A549 (cell line): ENCODE measurements around the gene TP53BP2.

ENCODE experiments used
- CHD2 ChIP-seq: fragments of 150-350 bp; IDR thresholded peaks from 2 replicates; pipeline ENCODE4 v1.6.1; 2014; ENCODE audit warnings: low read length; ENCODE audit not compliant: partially characterized antibody
- ESRRA ChIP-seq: fragments of 150-350 bp; IDR thresholded peaks from 2 replicates; pipeline ENCODE4 v1.6.1; 2014; ENCODE audit warnings: mild to moderate bottlenecking, low read length, borderline replicate concordance
- SREBF2 ChIP-seq: fragments of 450-650 bp; IDR thresholded peaks from 2 replicates; pipeline ENCODE4 v1.6.1; 2014; ENCODE audit warnings: mild to moderate bottlenecking, moderate library complexity
- TF ChIP-seq, protein P1 (sequence below): fragments of >200 bp; sonication (Bioruptor Twin); formaldehyde crosslinking; IDR thresholded peaks from 3 replicates; pipeline ENCODE4 v1.5.1; 2016

DNA sequence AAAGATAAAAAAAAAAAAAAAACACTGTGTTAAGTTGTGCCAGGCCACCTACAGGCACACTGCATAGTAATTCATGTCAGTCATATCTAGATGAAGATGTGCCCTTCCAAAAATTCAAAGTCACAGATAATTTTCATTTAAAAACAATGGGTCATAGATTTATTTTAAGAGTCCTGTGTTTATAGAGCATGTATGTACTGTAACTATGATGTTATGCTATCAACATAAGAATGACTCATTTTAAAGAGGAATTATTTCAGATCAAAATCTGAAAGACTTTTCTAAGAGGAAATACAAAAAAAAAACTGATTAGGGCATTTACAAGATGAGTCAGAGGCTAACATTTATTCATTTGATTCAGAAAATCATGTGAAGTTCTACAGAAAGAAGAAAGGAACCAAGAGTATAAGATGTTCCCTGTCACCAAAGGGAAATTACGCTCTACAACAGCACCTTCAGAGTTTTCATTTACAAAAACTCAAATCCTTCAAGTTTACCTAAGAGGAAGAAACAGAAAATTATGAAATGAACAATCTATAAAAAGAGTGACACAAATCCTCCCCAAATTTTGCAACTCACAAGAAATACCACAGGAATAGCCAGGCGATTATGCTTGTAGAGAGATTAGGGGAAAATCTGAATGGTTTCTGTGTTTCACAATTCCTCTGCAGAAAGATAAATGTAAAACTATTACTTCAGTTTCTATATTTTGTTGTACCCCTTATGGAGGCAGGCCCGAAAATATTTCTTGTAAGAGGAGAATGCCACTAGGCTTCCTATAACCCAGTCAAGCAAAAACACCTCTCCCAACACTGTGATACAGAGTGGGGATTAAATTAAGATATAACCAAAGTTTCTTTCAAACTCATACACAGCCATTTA is 13.8 kb downstream of the TP53BP2 start:
- TF ChIP-seq, protein P1, sequence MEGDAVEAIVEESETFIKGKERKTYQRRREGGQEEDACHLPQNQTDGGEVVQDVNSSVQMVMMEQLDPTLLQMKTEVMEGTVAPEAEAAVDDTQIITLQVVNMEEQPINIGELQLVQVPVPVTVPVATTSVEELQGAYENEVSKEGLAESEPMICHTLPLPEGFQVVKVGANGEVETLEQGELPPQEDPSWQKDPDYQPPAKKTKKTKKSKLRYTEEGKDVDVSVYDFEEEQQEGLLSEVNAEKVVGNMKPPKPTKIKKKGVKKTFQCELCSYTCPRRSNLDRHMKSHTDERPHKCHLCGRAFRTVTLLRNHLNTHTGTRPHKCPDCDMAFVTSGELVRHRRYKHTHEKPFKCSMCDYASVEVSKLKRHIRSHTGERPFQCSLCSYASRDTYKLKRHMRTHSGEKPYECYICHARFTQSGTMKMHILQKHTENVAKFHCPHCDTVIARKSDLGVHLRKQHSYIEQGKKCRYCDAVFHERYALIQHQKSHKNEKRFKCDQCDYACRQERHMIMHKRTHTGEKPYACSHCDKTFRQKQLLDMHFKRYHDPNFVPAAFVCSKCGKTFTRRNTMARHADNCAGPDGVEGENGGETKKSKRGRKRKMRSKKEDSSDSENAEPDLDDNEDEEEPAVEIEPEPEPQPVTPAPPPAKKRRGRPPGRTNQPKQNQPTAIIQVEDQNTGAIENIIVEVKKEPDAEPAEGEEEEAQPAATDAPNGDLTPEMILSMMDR: no peak
- TF ChIP-seq CHD2 (no peak), ESRRA (no peak), SREBF2 (no peak)
